ENCODE data around the gene GLRA1.

- TF ChIP-seq FOXM1 (IDR thresholded peaks at IDR 0.05; ENCODE audit: borderline replicate concordance): no peak
- TF ChIP-seq HDGF (IDR thresholded peaks at IDR 0.05; ENCODE audit: borderline replicate concordance): no peak
- TF ChIP-seq FOXK2 (IDR thresholded peaks at IDR 0.05): no peak
- TF ChIP-seq SUZ12 (IDR thresholded peaks at IDR 0.05): no peak
- no peak for TF ChIP-seq SP1 (IDR thresholded peaks at IDR 0.05)
- TF ChIP-seq LEF1 (IDR thresholded peaks at IDR 0.05; ENCODE audit: borderline replicate concordance): no peak
- TF ChIP-seq, protein P1, sequence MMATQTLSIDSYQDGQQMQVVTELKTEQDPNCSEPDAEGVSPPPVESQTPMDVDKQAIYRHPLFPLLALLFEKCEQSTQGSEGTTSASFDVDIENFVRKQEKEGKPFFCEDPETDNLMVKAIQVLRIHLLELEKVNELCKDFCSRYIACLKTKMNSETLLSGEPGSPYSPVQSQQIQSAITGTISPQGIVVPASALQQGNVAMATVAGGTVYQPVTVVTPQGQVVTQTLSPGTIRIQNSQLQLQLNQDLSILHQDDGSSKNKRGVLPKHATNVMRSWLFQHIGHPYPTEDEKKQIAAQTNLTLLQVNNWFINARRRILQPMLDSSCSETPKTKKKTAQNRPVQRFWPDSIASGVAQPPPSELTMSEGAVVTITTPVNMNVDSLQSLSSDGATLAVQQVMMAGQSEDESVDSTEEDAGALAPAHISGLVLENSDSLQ (IDR thresholded peaks at IDR 0.05): no peak
- no peak for TF ChIP-seq ZNF384 (IDR thresholded peaks at IDR 0.05)
- TF ChIP-seq ELF4 (IDR thresholded peaks at IDR 0.05): no peak
- no peak for TF ChIP-seq FOXA1 (IDR thresholded peaks at IDR 0.05)
- TF ChIP-seq BHLHE40 (IDR thresholded peaks at IDR 0.05; ENCODE audit: borderline replicate concordance): no peak
- no peak for TF ChIP-seq TARDBP (IDR thresholded peaks at IDR 0.05)
- TF ChIP-seq NFRKB (IDR thresholded peaks at IDR 0.05): no peak
Observed at GRCh38 chr5:151903243-151903653, 21.4 kb downstream of the GLRA1 start.

All from HEK293T (cell line).